ENCODE results near the gene TNKS1BP1.

Gene TNKS1BP1

DNA sequence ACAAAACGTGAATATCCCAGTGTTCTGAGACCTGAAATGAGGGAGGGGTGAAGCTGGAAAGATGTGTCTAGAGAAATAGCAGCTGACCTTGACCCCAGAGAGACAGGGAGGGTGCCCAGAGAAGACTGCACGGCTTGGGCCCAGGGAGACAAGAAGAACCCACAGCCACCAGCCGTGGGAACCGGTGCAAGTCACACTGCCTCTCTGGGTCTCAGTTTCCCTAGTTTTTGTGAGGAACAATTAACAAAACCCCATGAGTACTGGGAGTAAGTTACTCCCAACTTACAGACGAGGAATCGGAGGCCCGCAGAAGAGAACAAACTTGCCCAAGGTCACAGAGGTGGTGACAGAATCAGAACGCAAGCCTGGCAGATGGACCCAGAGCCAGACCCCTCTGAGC lies 19.2 kb downstream of the TNKS1BP1 start:
- peaks cover 63% of the 10 kb centered on the region for H3K36me3 Mint-ChIP-seq (ENCODE audit: low read depth)
- H3K9me3 Mint-ChIP-seq: no peaks in the 10 kb centered on the region
- peaks cover 52% of the 10 kb centered on the region for H3K4me1 Mint-ChIP-seq
- no peak overlapping the region for H3K4me3 Mint-ChIP-seq
- H3K27me3 Mint-ChIP-seq (ENCODE audit: low read depth): no peaks in the 10 kb centered on the region
- H3K27ac Mint-ChIP-seq: no peak overlapping the region
- TF ChIP-seq, protein P1, sequence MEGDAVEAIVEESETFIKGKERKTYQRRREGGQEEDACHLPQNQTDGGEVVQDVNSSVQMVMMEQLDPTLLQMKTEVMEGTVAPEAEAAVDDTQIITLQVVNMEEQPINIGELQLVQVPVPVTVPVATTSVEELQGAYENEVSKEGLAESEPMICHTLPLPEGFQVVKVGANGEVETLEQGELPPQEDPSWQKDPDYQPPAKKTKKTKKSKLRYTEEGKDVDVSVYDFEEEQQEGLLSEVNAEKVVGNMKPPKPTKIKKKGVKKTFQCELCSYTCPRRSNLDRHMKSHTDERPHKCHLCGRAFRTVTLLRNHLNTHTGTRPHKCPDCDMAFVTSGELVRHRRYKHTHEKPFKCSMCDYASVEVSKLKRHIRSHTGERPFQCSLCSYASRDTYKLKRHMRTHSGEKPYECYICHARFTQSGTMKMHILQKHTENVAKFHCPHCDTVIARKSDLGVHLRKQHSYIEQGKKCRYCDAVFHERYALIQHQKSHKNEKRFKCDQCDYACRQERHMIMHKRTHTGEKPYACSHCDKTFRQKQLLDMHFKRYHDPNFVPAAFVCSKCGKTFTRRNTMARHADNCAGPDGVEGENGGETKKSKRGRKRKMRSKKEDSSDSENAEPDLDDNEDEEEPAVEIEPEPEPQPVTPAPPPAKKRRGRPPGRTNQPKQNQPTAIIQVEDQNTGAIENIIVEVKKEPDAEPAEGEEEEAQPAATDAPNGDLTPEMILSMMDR (IDR thresholded peaks at IDR 0.05; ENCODE audit: unreplicated experiment in 3 of 3): no peak

DNA sequence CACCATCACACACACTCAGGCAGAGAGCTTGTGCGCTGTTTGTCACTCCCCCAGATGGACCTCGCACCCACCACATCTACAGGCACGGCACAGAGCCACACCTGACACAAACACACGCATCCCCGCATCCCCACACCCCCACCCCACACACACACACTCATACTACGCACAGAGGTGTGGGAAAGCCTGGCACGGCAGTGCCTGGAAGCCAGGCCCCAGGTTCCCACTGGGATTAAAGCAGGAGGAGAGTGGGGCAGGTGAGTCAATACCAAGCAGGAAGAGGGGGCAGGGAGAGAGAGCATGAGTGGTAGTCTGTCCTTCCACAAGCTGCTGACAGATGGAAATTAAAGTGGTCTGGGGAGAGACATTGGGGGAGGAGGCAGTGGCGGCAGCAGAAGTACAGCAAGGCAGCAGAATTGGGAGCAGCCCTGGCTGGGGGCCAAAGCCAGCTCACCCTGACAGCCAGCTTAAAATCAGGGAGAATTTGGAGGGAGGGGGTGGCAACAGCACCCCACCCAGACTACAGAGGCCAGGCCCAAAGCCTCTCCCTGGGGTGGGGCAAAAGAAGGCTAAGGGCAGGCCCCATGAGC lies 20.7 kb downstream of the TNKS1BP1 start:
- H3K4me3 Mint-ChIP-seq: peak overlapping the region in 1 of 3 experiments; percentile 7
- no peaks in the 10 kb centered on the region for H3K27me3 Mint-ChIP-seq (ENCODE audit: low read depth)
- H3K36me3 Mint-ChIP-seq (ENCODE audit: low read depth): peaks cover 63% of the 10 kb centered on the region
- TF ChIP-seq, protein P1 (IDR thresholded peaks at IDR 0.05; ENCODE audit: unreplicated experiment in 3 of 3): no peak
- H3K27ac Mint-ChIP-seq: peak overlapping the region; percentile 58 to 76 (median 71)
- H3K4me1 Mint-ChIP-seq: peaks cover 38% of the 10 kb centered on the region
- peaks cover 6% of the 10 kb centered on the region for H3K9me3 Mint-ChIP-seq

DNA sequence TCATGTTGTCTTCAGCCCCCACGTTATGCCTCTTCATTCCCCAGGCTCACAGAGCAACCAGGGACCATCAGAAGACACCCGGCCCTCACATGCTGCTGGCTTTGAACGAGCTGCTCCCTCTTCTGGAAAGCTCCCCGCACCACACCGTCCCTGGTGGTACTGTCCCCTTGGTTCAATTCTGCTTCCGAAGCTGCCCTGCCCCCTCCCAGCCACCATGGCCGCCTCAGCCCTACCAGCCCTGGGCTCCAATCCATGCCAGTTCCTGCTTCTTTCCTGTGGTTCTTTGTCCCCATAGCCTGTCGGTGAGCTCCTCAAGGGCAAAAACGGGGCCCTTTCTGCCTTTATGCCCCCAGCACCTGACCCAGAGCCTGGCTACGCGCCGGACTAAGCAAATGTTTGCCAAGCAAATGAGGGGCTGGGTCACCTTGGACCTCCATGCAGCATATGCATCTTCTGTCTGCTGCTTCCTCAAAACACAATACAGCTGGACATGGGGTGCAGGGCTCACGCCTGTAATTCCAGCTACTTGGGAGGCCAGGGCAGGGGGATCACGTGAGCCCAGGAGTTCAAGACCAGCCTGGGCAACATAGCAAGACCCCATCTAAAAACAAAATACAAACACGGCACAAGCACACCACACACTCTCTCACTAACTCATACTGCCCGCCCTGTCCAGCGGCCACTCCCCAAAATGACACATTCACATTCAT lies 21.3 kb downstream of the TNKS1BP1 start:
- Mint-ChIP-seq H3K36me3 (ENCODE audit: low read depth) (peaks cover 64% of the 10 kb centered on the region), H3K27ac (peak overlapping the region in 2 of 3 experiments; percentile 58 to 71), H3K4me3 (no peak overlapping the region), H3K27me3 (ENCODE audit: low read depth) (no peaks in the 10 kb centered on the region), H3K9me3 (peaks cover 11% of the 10 kb centered on the region), H3K4me1 (peaks cover 32% of the 10 kb centered on the region)
- TF ChIP-seq, protein P1 (IDR thresholded peaks at IDR 0.05; ENCODE audit: unreplicated experiment in 3 of 3): no peak

DNA sequence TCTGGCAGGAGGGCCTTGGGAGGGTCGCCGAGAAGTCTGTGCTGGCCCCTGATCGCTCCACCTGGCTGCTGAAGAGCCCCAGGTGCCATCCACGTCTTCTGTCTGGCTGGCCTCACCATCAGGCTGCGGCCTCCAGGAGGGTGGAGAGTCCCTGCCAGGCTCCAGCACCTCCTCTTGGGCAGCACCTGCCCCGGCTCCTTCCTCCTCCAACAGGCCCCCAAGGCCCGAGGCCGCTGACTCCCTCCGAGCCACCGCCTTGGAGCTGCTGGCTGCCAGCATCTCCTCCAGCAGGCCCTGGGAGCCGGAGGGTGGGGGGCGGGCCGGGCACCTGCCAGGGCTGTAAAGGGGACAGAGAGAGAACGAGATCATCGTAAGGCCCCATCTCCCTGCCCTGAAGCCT lies 22.3 kb downstream of the TNKS1BP1 start:
- Mint-ChIP-seq H3K27ac (no peak overlapping the region), H3K36me3 (ENCODE audit: low read depth) (peaks cover 68% of the 10 kb centered on the region), H3K27me3 (ENCODE audit: low read depth) (no peaks in the 10 kb centered on the region), H3K4me1 (peaks cover 24% of the 10 kb centered on the region), H3K4me3 (no peak overlapping the region), H3K9me3 (peaks cover 19% of the 10 kb centered on the region)
- TF ChIP-seq, protein P1 (IDR thresholded peaks at IDR 0.05; ENCODE audit: unreplicated experiment in 3 of 3): no peak

DNA sequence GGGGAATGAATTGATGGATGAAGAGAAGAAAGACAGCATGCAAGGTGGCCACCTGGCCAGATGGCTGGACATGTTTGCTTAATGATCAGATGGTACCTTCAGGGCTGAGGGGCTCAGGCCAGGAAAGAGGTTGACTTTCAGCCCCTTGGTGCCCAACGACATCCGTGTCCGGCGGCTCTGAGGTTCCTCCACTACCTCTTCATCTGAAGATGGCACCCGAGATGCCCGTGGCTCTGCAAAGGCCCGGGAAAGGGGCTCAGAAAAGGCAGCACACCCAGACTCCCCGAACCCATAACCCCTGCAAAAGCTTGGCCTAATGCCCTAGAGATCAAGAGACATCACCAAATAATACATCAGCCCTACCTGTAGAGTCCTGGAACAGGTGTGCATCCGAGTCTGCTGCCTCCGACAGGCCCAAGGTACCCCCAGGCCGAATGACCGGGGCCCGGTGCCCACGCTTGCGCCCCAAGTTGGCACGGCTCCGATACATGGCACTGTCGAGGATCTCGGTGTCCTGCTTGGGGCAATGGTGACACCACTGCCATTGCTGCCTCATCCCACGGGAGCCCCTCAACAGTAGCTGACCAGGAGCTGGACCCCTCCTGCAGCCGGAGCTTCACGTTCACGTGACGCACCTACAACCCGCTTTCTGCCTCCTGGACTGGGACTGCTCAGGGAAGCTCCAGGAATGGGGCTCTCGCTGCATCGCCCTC lies 22.9 kb downstream of the TNKS1BP1 start:
- Mint-ChIP-seq H3K4me1 (peaks cover 17% of the 10 kb centered on the region), H3K36me3 (ENCODE audit: low read depth) (peaks cover 69% of the 10 kb centered on the region), H3K4me3 (no peak overlapping the region)

More for the DNA sequence above, 22.9 kb downstream of the TNKS1BP1 start:
- Mint-ChIP-seq H3K27me3 (ENCODE audit: low read depth) (no peaks in the 10 kb centered on the region), H3K9me3 (peaks cover 21% of the 10 kb centered on the region), H3K27ac (no peak overlapping the region)
- TF ChIP-seq, protein P1 (IDR thresholded peaks at IDR 0.05; ENCODE audit: unreplicated experiment in 3 of 3): no peak

Data from nephron (organoid).